Measurements from ENCODE around the gene RHOV. TPM values are rescaled to one million over a fixed set of nuclear protein-coding genes. Genes with fewer than 3 reads are reported as not detected.

Gene RHOV
- polyA plus RNA-seq, 1 donor = 0.34 TPM

Other genes with a start within 250 kb of the RHOV start
- 7.0 TPM for gene RAD51, start 179.1 kb downstream of the RHOV start, polyA plus RNA-seq (ENCODE audit: insufficient read length)
- gene RMDN3, start 119.0 kb downstream of the RHOV start, polyA plus RNA-seq (ENCODE audit: insufficient read length) = 20.2 TPM
- 5.6 TPM for gene GCHFR, start 110.2 kb downstream of the RHOV start, polyA plus RNA-seq (ENCODE audit: insufficient read length)
- 1.9 TPM for gene C15orf62, start 104.3 kb downstream of the RHOV start, polyA plus RNA-seq (ENCODE audit: insufficient read length)
- gene ZFYVE19, start 67.1 kb downstream of the RHOV start, polyA plus RNA-seq (ENCODE audit: insufficient read length) = 16.1 TPM
- 22.8 TPM for gene DNAJC17, start 66.8 kb downstream of the RHOV start, polyA plus RNA-seq (ENCODE audit: insufficient read length)
- gene PPP1R14D, start 45.5 kb downstream of the RHOV start, polyA plus RNA-seq (ENCODE audit: insufficient read length) = 0.19 TPM
- 0.49 TPM for gene SPINT1, start 30.2 kb downstream of the RHOV start, polyA plus RNA-seq (ENCODE audit: insufficient read length)
- 9.3 TPM for gene VPS18, start 20.2 kb upstream of the RHOV start, polyA plus RNA-seq (ENCODE audit: insufficient read length)
- gene DLL4, start 55.1 kb upstream of the RHOV start, polyA plus RNA-seq (ENCODE audit: insufficient read length) = 14.1 TPM
- gene CHAC1, start 79.2 kb upstream of the RHOV start, polyA plus RNA-seq (ENCODE audit: insufficient read length) = 9.5 TPM
- gene INO80, start 242.0 kb upstream of the RHOV start, polyA plus RNA-seq (ENCODE audit: insufficient read length) = 18.3 TPM